HepG2 (cell line): ENCODE data around the gene PIEZO1. TPM values are rescaled to one million over a fixed set of nuclear protein-coding genes. Genes with fewer than 3 reads are reported as not detected.

Source experiments
- AGO2 ChIP-seq: fragments of 200-400 bp; formaldehyde crosslinking; optimal IDR thresholded peaks from 2 replicates; pipeline ENCODE3; 2017; ENCODE audit warnings: mild to moderate bottlenecking, low read depth, low read length, moderate library complexity
- ARID2 ChIP-seq: sonication (generic); formaldehyde crosslinking; IDR thresholded peaks from 2 replicates; pipeline ENCODE4 v1.8.1; 2022; ENCODE audit warnings: mild to moderate bottlenecking, missing genetic modification reagents, borderline replicate concordance
- ARNT ChIP-seq: fragments of 450-650 bp; IDR thresholded peaks from 2 replicates; pipeline ENCODE4 v1.6.1; 2017
- DMAP1 ChIP-seq: IDR thresholded peaks from 2 replicates; pipeline ENCODE4 v1.6.1; 2016
- FOXK1 ChIP-seq: sonication (generic); formaldehyde crosslinking; IDR thresholded peaks from 2 replicates; pipeline ENCODE4 v1.4.0; 2020; ENCODE audit warnings: low read depth, missing genetic modification reagents, borderline replicate concordance
- HDAC1 ChIP-seq: sonication (generic); formaldehyde crosslinking; IDR thresholded peaks from 2 replicates; pipeline ENCODE4 v1.5.1; 2020; ENCODE audit warnings: mild to moderate bottlenecking, missing genetic modification reagents
- HNRNPLL ChIP-seq: fragments of 200-400 bp; formaldehyde crosslinking; IDR thresholded peaks from 2 replicates; pipeline ENCODE4 v1.6.1; 2017; ENCODE audit warnings: mild to moderate bottlenecking, low read depth, low read length; ENCODE audit not compliant: poor library complexity, severe bottlenecking
- JUNB ChIP-seq: sonication (generic); formaldehyde crosslinking; IDR thresholded peaks from 2 replicates; pipeline ENCODE4 v1.8.0; 2022; ENCODE audit warnings: missing genetic modification reagents, mild to moderate bottlenecking, borderline replicate concordance
- KDM5B ChIP-seq: sonication (generic); formaldehyde crosslinking; IDR thresholded peaks from 2 replicates; pipeline ENCODE4 v1.4.0; 2020; ENCODE audit warnings: missing genetic modification reagents, mild to moderate bottlenecking, borderline replicate concordance
- MEF2D ChIP-seq: sonication (generic); formaldehyde crosslinking; IDR thresholded peaks from 2 replicates; pipeline ENCODE4 v1.5.1; 2020; ENCODE audit warnings: mild to moderate bottlenecking, missing genetic modification reagents
- NBN ChIP-seq: fragments of 450-650 bp; conservative IDR thresholded peaks from 2 replicates; pipeline ENCODE4 v1.6.1; 2017
- POLR2A ChIP-seq, 2 experiments: IDR thresholded peaks; 2 replicates each; pipeline ENCODE4 v1.6.1; 2011; ENCODE audit warnings: low read depth in 2 of 2, low read length in 2 of 2, mild to moderate bottlenecking in 1 of 2, moderate library complexity in 1 of 2; ENCODE audit not compliant: insufficient read depth in 1 of 2
- REXO4 ChIP-seq: sonication (generic); formaldehyde crosslinking; IDR thresholded peaks from 2 replicates; pipeline ENCODE4 v1.8.0; 2022; ENCODE audit warnings: missing genetic modification reagents, mild to moderate bottlenecking, borderline replicate concordance
- SATB2 ChIP-seq: sonication (generic); formaldehyde crosslinking; IDR thresholded peaks from 2 replicates; pipeline ENCODE4 v1.5.0; 2020; ENCODE audit warnings: missing genetic modification reagents
- SMYD3 ChIP-seq: sonication (generic); formaldehyde crosslinking; IDR thresholded peaks from 2 replicates; pipeline ENCODE4 v1.8.1; 2023; ENCODE audit warnings: mild to moderate bottlenecking, missing genetic modification reagents
- SP4 ChIP-seq: sonication (generic); formaldehyde crosslinking; IDR thresholded peaks from 2 replicates; pipeline ENCODE4 v1.8.1; 2023; ENCODE audit warnings: mild to moderate bottlenecking, missing genetic modification reagents
- TAF1 ChIP-seq: sonication (generic); formaldehyde crosslinking; IDR thresholded peaks from 2 replicates; pipeline ENCODE4 v1.4.0; 2020; ENCODE audit warnings: missing genetic modification reagents
- TCF12 ChIP-seq, 2 experiments: fragments of 450-650 bp in 1 of 2; sonication (generic) in 1 of 2; formaldehyde crosslinking in 1 of 2; IDR thresholded peaks; 2 replicates each; pipeline versions ENCODE4 v1.6.1 to v1.8.0; 2017 to 2022; ENCODE audit warnings: antibody characterized with exemption in 1 of 2, mild to moderate bottlenecking in 1 of 2, missing genetic modification reagents in 1 of 2, moderate library complexity in 1 of 2
- ZMAT3 ChIP-seq: sonication (generic); formaldehyde crosslinking; conservative IDR thresholded peaks from 2 replicates; pipeline ENCODE4 v1.7.0; 2021; ENCODE audit warnings: missing genetic modification reagents
- ZNF136 ChIP-seq: sonication (generic); formaldehyde crosslinking; IDR thresholded peaks from 2 replicates; pipeline ENCODE4 v1.8.1; 2022; ENCODE audit warnings: low read depth, mild to moderate bottlenecking, moderate library complexity, missing genetic modification reagents
- ZNF160 ChIP-seq: sonication (generic); formaldehyde crosslinking; IDR thresholded peaks from 2 replicates; pipeline ENCODE4 v1.8.0; 2022; ENCODE audit warnings: mild to moderate bottlenecking, inconsistent platforms, missing genetic modification reagents
- ZNF33B ChIP-seq: sonication (generic); formaldehyde crosslinking; IDR thresholded peaks from 2 replicates; pipeline ENCODE4 v1.5.1; 2020; ENCODE audit warnings: mild to moderate bottlenecking, missing genetic modification reagents
- ZNF589 ChIP-seq: sonication (generic); formaldehyde crosslinking; conservative IDR thresholded peaks from 2 replicates; pipeline ENCODE4 v1.8.0; 2022; ENCODE audit warnings: mild to moderate bottlenecking, moderate library complexity, missing genetic modification reagents
- ZNF775 ChIP-seq: sonication (generic); formaldehyde crosslinking; IDR thresholded peaks from 2 replicates; pipeline ENCODE4 v1.4.0; 2020; ENCODE audit warnings: missing genetic modification reagents, mild to moderate bottlenecking, moderate library complexity, borderline replicate concordance
- ZNF788 ChIP-seq: sonication (generic); formaldehyde crosslinking; IDR thresholded peaks from 2 replicates; pipeline ENCODE4 v1.5.0; 2020; ENCODE audit warnings: mild to moderate bottlenecking, missing genetic modification reagents, borderline replicate concordance
- polyA plus RNA-seq, 8 experiments: library from polyadenylated mRNA; depleted of rRNA in 3 of 8; stranded (reverse) in 7 of 8; unstranded in 1 of 8; fragments of >200 nt; fragmentation: Illumina TruSeq in 4 of 8; extraction: Trizol in 4 of 8; gene quantifications; 2 replicates each; pipeline versions ENCODE4 v1.2.1 to v1.2.3, GENCODE V29; 2011 to 2016; ENCODE audit warnings: low read depth in 4 of 8, missing spikeins in 1 of 8, mixed read lengths in 1 of 8; ENCODE audit not compliant: insufficient read depth in 1 of 8
- total RNA-seq, 5 experiments: library from RNA; depleted of rRNA; stranded (reverse); fragments of >200 nt; fragmentation: Illumina TruSeq; extraction: Trizol; gene quantifications; 2 replicates each; pipeline ENCODE4 v1.2.3, GENCODE V29; 2016; ENCODE audit warnings: low read depth in 1 of 5
- TF ChIP-seq, protein P1 (sequence below): sonication (generic); formaldehyde crosslinking; IDR thresholded peaks from 2 replicates; pipeline ENCODE4 v1.4.0; 2020; ENCODE audit warnings: missing genetic modification reagents, mild to moderate bottlenecking, borderline replicate concordance
- TF ChIP-seq, protein P2 (sequence below): sonication (generic); formaldehyde crosslinking; IDR thresholded peaks from 2 replicates; pipeline ENCODE4 v1.9.0; 2021; ENCODE audit warnings: missing genetic modification reagents, borderline replicate concordance

Gene PIEZO1
- total and polyA plus RNA-seq, 2 of the 13 experiments (the other 11 are each of a cell fraction or from before 2014, with no cell fraction given) = 67.9 to 85.0 TPM

DNA sequence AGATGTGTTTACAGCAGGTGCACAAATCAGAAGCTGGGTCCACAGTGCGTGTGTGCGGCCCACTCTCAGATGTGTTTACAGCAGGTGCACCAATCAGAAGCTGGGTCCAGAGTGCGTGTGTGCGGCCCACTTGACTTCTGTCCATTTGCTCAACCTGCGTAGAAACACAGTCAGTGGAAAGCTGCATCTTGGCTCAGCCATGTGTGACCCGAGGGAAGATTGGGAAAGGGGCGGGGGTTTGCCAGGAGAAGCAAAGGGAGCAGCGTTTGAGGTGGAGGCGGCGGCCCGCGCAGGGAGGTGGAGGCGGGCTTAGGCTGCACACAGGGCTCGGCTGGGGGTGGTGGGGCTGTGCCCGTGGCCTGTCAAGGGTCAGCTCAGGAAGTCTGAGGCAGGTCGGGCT lies 74.5 kb downstream of the PIEZO1 start (continued):
- TF ChIP-seq, protein P1, sequence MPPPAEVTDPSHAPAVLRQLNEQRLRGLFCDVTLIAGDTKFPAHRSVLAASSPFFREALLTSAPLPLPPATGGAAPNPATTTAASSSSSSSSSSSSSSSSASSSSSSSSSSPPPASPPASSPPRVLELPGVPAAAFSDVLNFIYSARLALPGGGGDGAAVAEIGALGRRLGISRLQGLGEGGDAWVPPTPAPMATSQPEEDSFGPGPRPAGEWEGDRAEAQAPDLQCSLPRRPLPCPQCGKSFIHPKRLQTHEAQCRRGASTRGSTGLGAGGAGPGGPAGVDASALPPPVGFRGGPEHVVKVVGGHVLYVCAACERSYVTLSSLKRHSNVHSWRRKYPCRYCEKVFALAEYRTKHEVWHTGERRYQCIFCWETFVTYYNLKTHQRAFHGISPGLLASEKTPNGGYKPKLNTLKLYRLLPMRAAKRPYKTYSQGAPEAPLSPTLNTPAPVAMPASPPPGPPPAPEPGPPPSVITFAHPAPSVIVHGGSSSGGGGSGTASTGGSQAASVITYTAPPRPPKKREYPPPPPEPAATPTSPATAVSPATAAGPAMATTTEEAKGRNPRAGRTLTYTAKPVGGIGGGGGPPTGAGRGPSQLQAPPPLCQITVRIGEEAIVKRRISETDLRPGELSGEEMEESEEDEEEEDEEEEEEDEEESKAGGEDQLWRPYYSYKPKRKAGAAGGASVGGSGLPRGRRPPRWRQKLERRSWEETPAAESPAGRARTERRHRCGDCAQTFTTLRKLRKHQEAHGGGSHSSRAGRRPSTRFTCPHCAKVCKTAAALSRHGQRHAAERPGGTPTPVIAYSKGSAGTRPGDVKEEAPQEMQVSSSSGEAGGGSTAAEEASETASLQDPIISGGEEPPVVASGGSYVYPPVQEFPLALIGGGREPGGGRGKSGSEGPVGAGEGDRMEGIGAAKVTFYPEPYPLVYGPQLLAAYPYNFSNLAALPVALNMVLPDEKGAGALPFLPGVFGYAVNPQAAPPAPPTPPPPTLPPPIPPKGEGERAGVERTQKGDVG (CRISPR knock-in tag) = peak; percentile 79; the same call in 1 of the 2 replicates
- no peak for TF ChIP-seq REXO4 (CRISPR knock-in tag)
- TF ChIP-seq MEF2D (CRISPR knock-in tag) = no peak
- no peak for TF ChIP-seq ARNT
- no peak for TF ChIP-seq TCF12 (IDR thresholded peaks at IDR 0.05)
- TF ChIP-seq TCF12 (CRISPR knock-in tag; IDR thresholded peaks at IDR 0.05) = no peak
- TF ChIP-seq TAF1 = no peak
- TF ChIP-seq ZNF33B (CRISPR knock-in tag) = no peak
- TF ChIP-seq NBN = no peak
- no peak for TF ChIP-seq ARID2 (CRISPR knock-in tag)
- TF ChIP-seq, protein P2, sequence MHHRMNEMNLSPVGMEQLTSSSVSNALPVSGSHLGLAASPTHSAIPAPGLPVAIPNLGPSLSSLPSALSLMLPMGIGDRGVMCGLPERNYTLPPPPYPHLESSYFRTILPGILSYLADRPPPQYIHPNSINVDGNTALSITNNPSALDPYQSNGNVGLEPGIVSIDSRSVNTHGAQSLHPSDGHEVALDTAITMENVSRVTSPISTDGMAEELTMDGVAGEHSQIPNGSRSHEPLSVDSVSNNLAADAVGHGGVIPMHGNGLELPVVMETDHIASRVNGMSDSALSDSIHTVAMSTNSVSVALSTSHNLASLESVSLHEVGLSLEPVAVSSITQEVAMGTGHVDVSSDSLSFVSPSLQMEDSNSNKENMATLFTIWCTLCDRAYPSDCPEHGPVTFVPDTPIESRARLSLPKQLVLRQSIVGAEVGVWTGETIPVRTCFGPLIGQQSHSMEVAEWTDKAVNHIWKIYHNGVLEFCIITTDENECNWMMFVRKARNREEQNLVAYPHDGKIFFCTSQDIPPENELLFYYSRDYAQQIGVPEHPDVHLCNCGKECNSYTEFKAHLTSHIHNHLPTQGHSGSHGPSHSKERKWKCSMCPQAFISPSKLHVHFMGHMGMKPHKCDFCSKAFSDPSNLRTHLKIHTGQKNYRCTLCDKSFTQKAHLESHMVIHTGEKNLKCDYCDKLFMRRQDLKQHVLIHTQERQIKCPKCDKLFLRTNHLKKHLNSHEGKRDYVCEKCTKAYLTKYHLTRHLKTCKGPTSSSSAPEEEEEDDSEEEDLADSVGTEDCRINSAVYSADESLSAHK (CRISPR knock-in tag) = no peak
- no peak for TF ChIP-seq DMAP1
- TF ChIP-seq JUNB (CRISPR knock-in tag) = no peak
- TF ChIP-seq ZNF589 (CRISPR knock-in tag) = no peak
- no peak for TF ChIP-seq SMYD3 (CRISPR knock-in tag)
- TF ChIP-seq SP4 (CRISPR knock-in tag) = 0 out of 2 replicates have a peak, but pooled peaks have one; percentile 15
- TF ChIP-seq ZNF788 (CRISPR knock-in tag) = no peak
- no peak for TF ChIP-seq KDM5B (CRISPR knock-in tag)
- TF ChIP-seq FOXK1 (CRISPR knock-in tag) = no peak
- TF ChIP-seq ZMAT3 (CRISPR knock-in tag) = no peak
- no peak for TF ChIP-seq ZNF775 (CRISPR knock-in tag)
- 0 out of 4 replicates have a peak, but pooled peaks of 1 of the 2 experiments have one; percentile 23 for TF ChIP-seq POLR2A (IDR thresholded peaks at IDR 0.05; ENCODE audit: insufficient read depth in 1 of 2, low read depth in 2 of 2, low read length in 2 of 2)
- TF ChIP-seq ZNF136 = no peak
- peak; percentile 83 for TF ChIP-seq HNRNPLL
- TF ChIP-seq SATB2 (CRISPR knock-in tag) = no peak
- TF ChIP-seq AGO2 = peak; percentile 37
- peak; percentile 34; the same call in 1 of the 2 replicates for TF ChIP-seq HDAC1 (CRISPR knock-in tag)
- TF ChIP-seq ZNF160 (CRISPR knock-in tag) = no peak
